Peyer's patch (tissue), 4 donors: ENCODE data around the gene FOXK1.

ENCODE experiments used
- CTCF ChIP-seq, 6 experiments: fragments of 450-650 bp in 4 of 6; fragments of 200-600 bp in 2 of 6; sonication (generic) in 1 of 6; IDR thresholded peaks; one replicate each; pipeline ENCODE4 v1.5.1; 2017 to 2019; ENCODE audit warnings: antibody characterized with exemption in 6 of 6, mild to moderate bottlenecking in 3 of 6, moderate library complexity in 1 of 6
- POLR2A ChIP-seq, 2 donors: fragments of 450-650 bp; IDR thresholded peaks; one replicate each; pipeline ENCODE4 v1.5.1; 2017; ENCODE audit warnings: antibody characterized with exemption in 2 of 2, mild to moderate bottlenecking in 2 of 2, moderate library complexity in 2 of 2

GRCh38 chr7:4689668-4690067, 7.6 kb downstream of the FOXK1 start:
- TF ChIP-seq CTCF (IDR thresholded peaks at IDR 0.05) (no peak), POLR2A (IDR thresholded peaks at IDR 0.05) (no peak)
